LNCaP clone FGC (cell line): ENCODE results near the gene DYSF.

Source experiments
- DNase-seq: peaks from one replicate; pipeline ENCODE4 v3.0.0-alpha.2; 2011; ENCODE audit warnings: low read depth
- H3K4me3 ChIP-seq: 2 replicates; pipeline ENCODE4 v1.5.1; 2011; ENCODE audit warnings: mild to moderate bottlenecking, low read depth, low read length, control low read depth
- CTCF ChIP-seq: IDR thresholded peaks from 2 replicates; pipeline ENCODE4 v1.5.1; 2012; ENCODE audit warnings: mild to moderate bottlenecking; ENCODE audit not compliant: control insufficient read depth, insufficient read depth; ENCODE audit errors: extremely low read depth

DYSF gene

GRCh38 chr2:71530211-71530610, 76.8 kb downstream of the DYSF start:
- TF ChIP-seq CTCF, result no peak
- H3K4me3 ChIP-seq, result no peak overlapping the region
- no peak for DNase-seq

GRCh38 chr2:71530641-71531332, 77.4 kb downstream of the DYSF start:
- DNase-seq, result no peak
- peak; percentile 53 for TF ChIP-seq CTCF
- no peak overlapping the region for H3K4me3 ChIP-seq

DNA sequence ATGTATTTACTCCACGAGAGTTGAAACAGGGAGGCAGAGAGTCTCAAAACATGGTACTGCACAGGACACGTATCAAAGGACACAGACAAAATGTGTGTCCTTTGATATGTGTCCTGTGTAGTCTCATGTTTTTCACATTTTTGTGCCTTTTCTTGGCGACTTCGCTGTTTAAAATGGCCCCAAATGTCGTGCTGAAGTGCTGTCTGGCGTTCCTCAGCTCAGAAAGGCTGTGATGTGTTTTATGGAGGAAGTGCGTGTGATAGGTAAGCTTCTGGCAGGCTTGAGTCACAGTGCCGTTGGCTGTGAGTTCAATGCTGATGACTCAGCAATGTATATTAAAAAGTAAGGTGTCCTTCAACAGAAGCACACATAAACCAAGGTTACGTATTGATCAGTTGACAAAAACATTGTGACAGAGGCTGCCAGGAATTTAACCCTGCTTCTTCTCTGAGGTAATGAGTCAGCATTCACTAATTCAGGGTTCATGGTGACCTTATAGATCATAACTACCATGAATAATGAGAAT, 78.2 kb downstream of the DYSF start:
- TF ChIP-seq CTCF, result no peak
- no peak for DNase-seq
- no peak overlapping the region for H3K4me3 ChIP-seq

DNA sequence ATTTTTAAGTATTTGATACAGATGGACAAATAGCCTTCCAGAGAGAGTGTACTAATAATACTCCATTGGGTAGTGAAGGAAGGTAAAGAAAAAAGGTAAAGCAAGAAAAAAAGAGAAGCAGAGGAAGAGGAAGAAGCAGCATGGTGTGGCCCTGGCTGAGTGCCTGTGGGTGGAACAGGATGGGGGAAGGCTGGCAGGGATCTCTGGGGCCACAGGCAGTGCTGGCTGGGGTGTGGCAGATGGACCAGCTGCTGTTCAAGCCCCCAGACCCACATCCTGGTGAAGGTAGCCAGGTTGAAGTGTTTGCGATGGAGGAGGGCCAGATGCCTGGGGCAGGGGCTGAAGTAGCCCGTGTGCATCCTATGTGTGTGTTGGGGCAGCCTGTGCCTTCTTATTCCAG, 79.0 kb downstream of the DYSF start:
- no peak for TF ChIP-seq CTCF
- DNase-seq, result no peak
- no peak overlapping the region for H3K4me3 ChIP-seq

DNA sequence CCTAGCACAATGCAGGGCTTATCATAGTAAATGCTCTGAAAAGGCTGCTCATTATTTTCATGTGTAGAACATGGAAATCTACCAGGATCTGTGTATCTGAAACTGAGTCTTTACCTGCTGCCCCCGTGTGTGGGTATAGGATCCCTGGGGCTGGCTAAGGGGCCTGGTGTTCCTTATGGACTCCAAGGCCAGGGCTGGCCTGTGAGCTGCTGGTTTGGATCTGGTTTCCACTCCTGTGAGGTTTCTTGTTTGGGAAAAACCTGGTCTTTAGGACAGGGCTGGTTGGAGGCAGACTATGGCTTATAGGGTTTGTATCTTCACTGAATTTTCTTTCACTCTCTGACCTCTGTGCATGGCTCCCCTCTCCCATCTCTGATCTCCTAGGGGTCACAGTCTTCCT, 80.8 kb downstream of the DYSF start:
- no peak overlapping the region for H3K4me3 ChIP-seq
- TF ChIP-seq CTCF, result no peak
- DNase-seq, result no peak

GRCh38 chr2:71534826-71535225, 81.5 kb downstream of the DYSF start:
- no peak for TF ChIP-seq CTCF
- no peak overlapping the region for H3K4me3 ChIP-seq
- no peak for DNase-seq

- no peak overlapping the region for H3K4me3 ChIP-seq
- no peak for DNase-seq
- no peak for TF ChIP-seq CTCF
Measured at GRCh38 chr2:71535526-71535925, 82.2 kb downstream of the DYSF start.
